Gastroesophageal sphincter (tissue), 4 donors: ENCODE results near the gene PDLIM4. TPM values are rescaled to one million over a fixed set of nuclear protein-coding genes. Genes with fewer than 3 reads are reported as not detected.

Source experiments
- ATAC-seq: fragments of 150-250 bp; one replicate; pipeline ENCODE4 v1.9.1; 2016; ENCODE audit warnings: mild to moderate bottlenecking, moderate library complexity
- H3K27ac ChIP-seq, 4 donors: fragments of 200-600 bp; sonication (generic) in 3 of 4; 1 replicate in 3 of 4; 2 replicates in 1 of 4; pipeline ENCODE4 v1.5.1; 2016 to 2019
- H3K27me3 ChIP-seq: fragments of 200-600 bp; sonication (generic); one replicate; pipeline ENCODE4 v1.5.1; 2019
- H3K36me3 ChIP-seq, 2 donors: fragments of 200-600 bp; sonication (generic); one replicate each; pipeline ENCODE4 v1.5.1; 2019; ENCODE audit warnings: control low read depth in 1 of 2
- H3K4me1 ChIP-seq, 3 donors: fragments of 200-600 bp; sonication (generic); 1 replicate in 2 of 3; 2 replicates in 1 of 3; pipeline ENCODE4 v1.5.1; 2016 to 2019; ENCODE audit warnings: control low read depth in 2 of 3
- H3K4me3 ChIP-seq, 2 donors: fragments of 200-600 bp; sonication (generic); one replicate each; pipeline ENCODE4 v1.5.1; 2019; ENCODE audit warnings: mild to moderate bottlenecking in 1 of 2, moderate library complexity in 1 of 2
- H3K9me3 ChIP-seq, 3 donors: fragments of 200-600 bp; sonication (generic); one replicate each; pipeline ENCODE4 v1.5.1; 2017 to 2019; ENCODE audit warnings: control low read depth in 2 of 3
- EP300 ChIP-seq: sonication (generic); formaldehyde crosslinking; IDR thresholded peaks from one replicate; pipeline ENCODE4 v1.6.1; 2017; ENCODE audit warnings: antibody characterized with exemption, mild to moderate bottlenecking
- POLR2A ChIP-seq, 2 donors: fragments of 450-650 bp; IDR thresholded peaks; one replicate each; pipeline ENCODE4 v1.6.1; 2017; ENCODE audit warnings: antibody characterized with exemption in 2 of 2, mild to moderate bottlenecking in 2 of 2, moderate library complexity in 1 of 2
- POLR2AphosphoS5 ChIP-seq: sonication (generic); formaldehyde crosslinking; IDR thresholded peaks from one replicate; pipeline ENCODE4 v1.6.1; 2017; ENCODE audit warnings: antibody characterized with exemption
- WGBS, 2 donors: methylation state at CpG; one replicate each; pipeline ENCODE4 v1.1.5; 2018; ENCODE audit warnings: low coverage in 1 of 2; 5-methylcytosine and 5-hydroxymethylcytosine counted together
- total RNA-seq, 4 donors: library from RNA; depleted of rRNA; stranded (reverse); fragments of >200 nt; gene quantifications; one replicate each; pipeline ENCODE4 v1.1.0, GENCODE V29; 2016
- TF ChIP-seq, protein P1 (sequence below), 4 experiments: fragments of 200-600 bp in 2 of 4; fragments of 450-650 bp in 2 of 4; sonication (generic) in 1 of 4; IDR thresholded peaks; one replicate each; pipeline ENCODE4 v1.5.1; 2017 to 2019; ENCODE audit warnings: antibody characterized with exemption in 4 of 4, mild to moderate bottlenecking in 2 of 4, moderate library complexity in 2 of 4

Gene PDLIM4
- total RNA-seq, 4 donors from 2014 or later = 75.0 to 200 (median 92.7) TPM

DNA sequence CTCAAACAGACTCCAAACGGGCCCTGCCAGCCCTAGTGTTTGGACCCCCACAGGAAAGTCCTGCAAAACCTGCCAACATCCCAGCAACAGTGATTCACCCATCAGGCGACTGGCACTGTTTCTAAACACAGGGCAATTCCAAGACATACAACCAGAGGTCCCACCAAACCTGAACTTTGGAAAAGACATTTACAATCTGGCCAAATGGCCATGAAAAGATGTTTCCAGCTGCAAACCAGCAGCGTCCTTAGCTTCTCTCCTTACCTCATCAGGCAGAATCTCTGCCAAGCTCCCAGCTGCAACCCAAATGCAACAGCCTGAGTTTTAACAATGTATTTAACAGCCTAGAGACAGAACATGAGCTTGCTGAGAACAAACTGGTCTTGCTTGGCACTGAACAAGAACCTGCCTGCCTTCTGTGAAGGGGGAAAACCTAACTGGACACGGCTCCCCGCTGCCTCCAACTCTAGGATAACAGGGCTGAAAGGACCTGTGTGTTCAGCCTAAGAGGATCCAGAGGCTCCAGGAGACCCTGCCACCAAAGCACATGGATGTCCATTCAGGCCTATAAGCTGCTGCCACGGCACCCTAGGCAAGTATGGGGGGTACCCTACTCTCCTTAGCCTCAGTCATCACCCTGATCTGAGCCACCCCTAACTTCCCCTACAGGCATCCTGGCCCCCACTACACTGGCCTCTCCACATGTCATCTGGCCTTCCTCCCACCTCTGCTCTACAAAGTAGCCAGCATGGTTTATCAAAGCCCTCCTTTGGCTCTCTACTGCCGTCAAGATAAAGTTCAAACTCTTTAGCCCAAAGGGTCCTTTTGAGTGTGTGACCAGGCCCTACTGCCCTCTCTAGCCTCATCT lies 35.5 kb upstream of the PDLIM4 start:
- peak; percentile 84 for TF ChIP-seq POLR2AphosphoS5
- TF ChIP-seq EP300 = no peak
- TF ChIP-seq, protein P1, sequence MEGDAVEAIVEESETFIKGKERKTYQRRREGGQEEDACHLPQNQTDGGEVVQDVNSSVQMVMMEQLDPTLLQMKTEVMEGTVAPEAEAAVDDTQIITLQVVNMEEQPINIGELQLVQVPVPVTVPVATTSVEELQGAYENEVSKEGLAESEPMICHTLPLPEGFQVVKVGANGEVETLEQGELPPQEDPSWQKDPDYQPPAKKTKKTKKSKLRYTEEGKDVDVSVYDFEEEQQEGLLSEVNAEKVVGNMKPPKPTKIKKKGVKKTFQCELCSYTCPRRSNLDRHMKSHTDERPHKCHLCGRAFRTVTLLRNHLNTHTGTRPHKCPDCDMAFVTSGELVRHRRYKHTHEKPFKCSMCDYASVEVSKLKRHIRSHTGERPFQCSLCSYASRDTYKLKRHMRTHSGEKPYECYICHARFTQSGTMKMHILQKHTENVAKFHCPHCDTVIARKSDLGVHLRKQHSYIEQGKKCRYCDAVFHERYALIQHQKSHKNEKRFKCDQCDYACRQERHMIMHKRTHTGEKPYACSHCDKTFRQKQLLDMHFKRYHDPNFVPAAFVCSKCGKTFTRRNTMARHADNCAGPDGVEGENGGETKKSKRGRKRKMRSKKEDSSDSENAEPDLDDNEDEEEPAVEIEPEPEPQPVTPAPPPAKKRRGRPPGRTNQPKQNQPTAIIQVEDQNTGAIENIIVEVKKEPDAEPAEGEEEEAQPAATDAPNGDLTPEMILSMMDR (IDR thresholded peaks at IDR 0.05) = peak in 3 of 4 experiments; percentile 28 to 44 (median 43)
- Histone ChIP-seq H3K4me3 (no peak overlapping the region), H3K9me3 (no peaks in the 10 kb centered on the region), H3K4me1 (peaks cover 11 to 87% (median 48%) of the 10 kb centered on the region in 3 donors), H3K27me3 (no peaks in the 10 kb centered on the region), H3K36me3 (peaks cover 0 to 18% of the 10 kb centered on the region in 2 donors), H3K27ac (peak overlapping the region; percentile 27 to 93 (median 80))
- 16 to 50% methylated on average over 3 to 6 of the region's 7 CpGs for WGBS, 2 donors
- peak; percentile 58 for ATAC-seq

DNA sequence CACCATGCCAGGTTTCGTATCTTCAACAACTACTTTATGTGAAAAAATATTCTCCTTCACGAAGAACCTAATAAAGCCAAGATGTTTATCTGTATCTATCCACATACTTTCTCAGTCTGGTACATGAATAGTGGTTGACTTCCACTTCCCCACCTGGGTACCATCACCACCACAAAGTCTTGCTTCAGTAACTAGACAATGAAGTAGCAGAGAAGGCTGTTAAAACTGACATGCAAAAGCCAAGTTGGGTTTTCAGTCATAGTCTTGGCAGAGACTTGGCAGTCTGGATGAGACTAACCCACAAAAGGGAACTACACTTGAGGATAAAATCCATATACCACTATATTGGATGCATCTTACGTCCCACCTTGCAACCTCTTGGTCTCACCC lies 34.9 kb upstream of the PDLIM4 start:
- Histone ChIP-seq H3K4me3 (no peak overlapping the region), H3K9me3 (no peaks in the 10 kb centered on the region), H3K4me1 (peaks cover 11 to 89% (median 48%) of the 10 kb centered on the region in 3 donors), H3K27ac (peak overlapping the region; percentile 27 to 93 (median 80)), H3K36me3 (peaks cover 0 to 11% of the 10 kb centered on the region in 2 donors), H3K27me3 (no peaks in the 10 kb centered on the region)
- WGBS, 2 donors = 81 to 95% methylated on average over 2 to 3 of the region's 3 CpGs
- ATAC-seq = no peak
- TF ChIP-seq POLR2A (IDR thresholded peaks at IDR 0.05) (no peak), POLR2AphosphoS5 (no peak), EP300 (no peak)
- TF ChIP-seq, protein P1 (IDR thresholded peaks at IDR 0.05) = no peak

DNA sequence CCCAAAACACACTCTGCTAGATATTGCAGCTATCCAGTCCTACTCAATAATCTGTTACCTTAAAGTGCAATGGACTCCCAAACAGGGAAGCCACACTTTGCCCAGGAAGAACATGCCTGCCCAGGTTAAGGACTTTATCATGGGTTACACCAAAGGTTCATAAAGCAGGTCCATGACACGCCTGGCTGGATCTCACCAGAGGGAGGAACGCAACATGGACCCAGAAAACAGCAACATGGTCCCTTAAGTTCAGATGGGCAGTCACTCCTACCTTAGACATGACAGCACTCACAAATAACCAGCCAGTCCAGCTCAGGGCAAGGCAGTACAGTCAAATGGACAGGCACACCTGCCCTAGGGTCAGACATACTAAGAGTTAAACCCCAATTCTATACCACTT lies 33.6 kb upstream of the PDLIM4 start:
- TF ChIP-seq POLR2A (IDR thresholded peaks at IDR 0.05) (no peak), POLR2AphosphoS5 (no peak), EP300 (no peak)
- TF ChIP-seq, protein P1 (IDR thresholded peaks at IDR 0.05) = no peak
- Histone ChIP-seq H3K4me3 (no peak overlapping the region), H3K36me3 (no peaks in the 10 kb centered on the region), H3K9me3 (no peaks in the 10 kb centered on the region), H3K4me1 (peaks cover 11 to 92% (median 48%) of the 10 kb centered on the region in 3 donors), H3K27ac (peak overlapping the region in 3 of 4 donors; percentile 81 to 94 (median 93)), H3K27me3 (no peaks in the 10 kb centered on the region)
- no CpG with 5 or more reads among the region's 2 CpGs for WGBS, 2 donors
- ATAC-seq = no peak

DNA sequence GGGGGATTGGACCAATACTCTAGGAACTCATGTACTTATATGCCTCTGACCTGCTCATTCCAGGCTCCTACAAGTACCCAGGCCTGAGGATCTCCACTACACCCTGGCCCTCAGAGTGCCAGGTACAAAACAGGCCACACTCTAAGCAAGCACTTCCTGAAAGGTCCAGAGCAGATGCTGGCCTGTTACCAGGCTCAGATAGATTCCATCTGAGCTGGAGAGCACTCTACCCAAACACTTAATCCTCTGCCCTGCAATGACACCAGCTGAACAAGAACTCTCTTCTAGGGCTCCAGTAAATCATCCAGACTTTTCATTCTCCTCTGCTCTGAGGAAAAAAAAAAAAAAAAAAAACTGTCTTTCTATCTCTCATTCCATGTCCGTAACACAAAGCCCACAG lies 32.8 kb upstream of the PDLIM4 start:
- H3K4me1 ChIP-seq = peaks cover 11 to 83% (median 48%) of the 10 kb centered on the region in 3 donors

More for the DNA sequence above, 32.8 kb upstream of the PDLIM4 start:
- no peak overlapping the region for H3K4me3 ChIP-seq
- no peaks in the 10 kb centered on the region for H3K36me3 ChIP-seq
- 15% methylated on average over 1 of the region's 1 CpG; no CpG with 5 or more reads in 1 of the 2 donors for WGBS, 2 donors
- no peaks in the 10 kb centered on the region for H3K9me3 ChIP-seq
- no peaks in the 10 kb centered on the region for H3K27me3 ChIP-seq
- TF ChIP-seq POLR2AphosphoS5 (no peak), EP300 (no peak), POLR2A (IDR thresholded peaks at IDR 0.05) (no peak)
- TF ChIP-seq, protein P1 (IDR thresholded peaks at IDR 0.05) = no peak
- no peak for ATAC-seq
- H3K27ac ChIP-seq = peak overlapping the region in 3 of 4 donors; percentile 81 to 94 (median 93)
